Chondrocyte (in vitro differentiated cells): ENCODE data around the gene CARS1. TPM values are rescaled to one million over a fixed set of nuclear protein-coding genes. Genes with fewer than 3 reads are reported as not detected.

ENCODE experiments used
- DNase-seq: peaks from one replicate; pipeline ENCODE4 v3.0.0; 2021; ENCODE audit warnings: mixed read lengths, low spot score
- H3K27ac Mint-ChIP-seq: one replicate; pipeline ENCODE4 v1.8.0; 2021; ENCODE audit warnings: mild to moderate bottlenecking, moderate library complexity, mixed read lengths; ENCODE audit not compliant: unreplicated experiment
- H3K27me3 Mint-ChIP-seq: 2 replicates; pipeline ENCODE4 v1.8.0; 2021; ENCODE audit warnings: low read depth, mixed read lengths
- H3K36me3 Mint-ChIP-seq: 2 replicates; pipeline ENCODE4 v1.8.0; 2021; ENCODE audit warnings: low read depth, mixed read lengths
- H3K4me1 Mint-ChIP-seq: 2 replicates; pipeline ENCODE4 v1.8.0; 2021; ENCODE audit warnings: low read depth, mild to moderate bottlenecking, mixed read lengths
- H3K4me3 Mint-ChIP-seq: one replicate; pipeline ENCODE4 v1.8.0; 2021; ENCODE audit warnings: mild to moderate bottlenecking, moderate library complexity, mixed read lengths; ENCODE audit not compliant: unreplicated experiment
- H3K9me3 Mint-ChIP-seq: 2 replicates; pipeline ENCODE4 v1.8.0; 2021; ENCODE audit warnings: low read depth, mixed read lengths
- CTCF ChIP-seq: fragments of 200-600 bp; sonication (generic); IDR thresholded peaks from 2 replicates; pipeline ENCODE4 v1.5.0; 2021; ENCODE audit warnings: antibody characterized with exemption, mild to moderate bottlenecking, moderate library complexity
- total RNA-seq: library from RNA; stranded (reverse); gene quantifications from 3 replicates; pipeline ENCODE4 v1.2.1, GENCODE V29; 2021

The CARS1 gene
- total RNA-seq, 1 donor from 2014 or later, result 106 TPM

- H3K4me3 Mint-ChIP-seq, result no peak overlapping the region
- H3K27ac Mint-ChIP-seq, result peak overlapping the region; percentile 73
- H3K4me1 Mint-ChIP-seq, result peaks cover 21% of the 10 kb centered on the region
- DNase-seq, result no peak
- H3K36me3 Mint-ChIP-seq, result peaks cover 16% of the 10 kb centered on the region
- TF ChIP-seq CTCF, result no peak
- no peaks in the 10 kb centered on the region for H3K27me3 Mint-ChIP-seq
- no peaks in the 10 kb centered on the region for H3K9me3 Mint-ChIP-seq
Measured at GRCh38 chr11:3095712-3096361, 38.6 kb upstream of the CARS1 start.

GRCh38 chr11:3094223-3094824, 37.1 kb upstream of the CARS1 start:
- Mint-ChIP-seq H3K4me1 (peaks cover 21% of the 10 kb centered on the region), H3K36me3 (peaks cover 12% of the 10 kb centered on the region), H3K27me3 (no peaks in the 10 kb centered on the region), H3K9me3 (no peaks in the 10 kb centered on the region), H3K27ac (no peak overlapping the region), H3K4me3 (no peak overlapping the region)
- peak; percentile 86 for DNase-seq
- TF ChIP-seq CTCF, result no peak

- Mint-ChIP-seq H3K4me1 (peaks cover 21% of the 10 kb centered on the region), H3K27me3 (no peaks in the 10 kb centered on the region), H3K27ac (no peak overlapping the region), H3K4me3 (no peak overlapping the region), H3K9me3 (no peaks in the 10 kb centered on the region), H3K36me3 (peaks cover 12% of the 10 kb centered on the region)
- peak; percentile 87 for DNase-seq
- TF ChIP-seq CTCF, result no peak
Measured at GRCh38 chr11:3093281-3094191, 36.3 kb upstream of the CARS1 start.

- Mint-ChIP-seq H3K9me3 (no peaks in the 10 kb centered on the region), H3K36me3 (peaks cover 11% of the 10 kb centered on the region), H3K27me3 (no peaks in the 10 kb centered on the region), H3K4me3 (no peak overlapping the region), H3K4me1 (peaks cover 21% of the 10 kb centered on the region), H3K27ac (no peak overlapping the region)
- no peak for TF ChIP-seq CTCF
- no peak for DNase-seq
Measured at GRCh38 chr11:3092603-3093141, 35.4 kb upstream of the CARS1 start.
